Activated CD8-positive, alpha-beta memory T cell treated with anti-CD3 and anti-CD28 coated beads, Interleukin-2, amount 50 U/mL, for 24 hours (primary cell): ENCODE results near the gene SPSB3.

Source experiments
- DNase-seq: peaks from one replicate; pipeline ENCODE4 v3.0.0-alpha.2; 2020; ENCODE audit errors: extremely low read depth

Gene SPSB3

DNA sequence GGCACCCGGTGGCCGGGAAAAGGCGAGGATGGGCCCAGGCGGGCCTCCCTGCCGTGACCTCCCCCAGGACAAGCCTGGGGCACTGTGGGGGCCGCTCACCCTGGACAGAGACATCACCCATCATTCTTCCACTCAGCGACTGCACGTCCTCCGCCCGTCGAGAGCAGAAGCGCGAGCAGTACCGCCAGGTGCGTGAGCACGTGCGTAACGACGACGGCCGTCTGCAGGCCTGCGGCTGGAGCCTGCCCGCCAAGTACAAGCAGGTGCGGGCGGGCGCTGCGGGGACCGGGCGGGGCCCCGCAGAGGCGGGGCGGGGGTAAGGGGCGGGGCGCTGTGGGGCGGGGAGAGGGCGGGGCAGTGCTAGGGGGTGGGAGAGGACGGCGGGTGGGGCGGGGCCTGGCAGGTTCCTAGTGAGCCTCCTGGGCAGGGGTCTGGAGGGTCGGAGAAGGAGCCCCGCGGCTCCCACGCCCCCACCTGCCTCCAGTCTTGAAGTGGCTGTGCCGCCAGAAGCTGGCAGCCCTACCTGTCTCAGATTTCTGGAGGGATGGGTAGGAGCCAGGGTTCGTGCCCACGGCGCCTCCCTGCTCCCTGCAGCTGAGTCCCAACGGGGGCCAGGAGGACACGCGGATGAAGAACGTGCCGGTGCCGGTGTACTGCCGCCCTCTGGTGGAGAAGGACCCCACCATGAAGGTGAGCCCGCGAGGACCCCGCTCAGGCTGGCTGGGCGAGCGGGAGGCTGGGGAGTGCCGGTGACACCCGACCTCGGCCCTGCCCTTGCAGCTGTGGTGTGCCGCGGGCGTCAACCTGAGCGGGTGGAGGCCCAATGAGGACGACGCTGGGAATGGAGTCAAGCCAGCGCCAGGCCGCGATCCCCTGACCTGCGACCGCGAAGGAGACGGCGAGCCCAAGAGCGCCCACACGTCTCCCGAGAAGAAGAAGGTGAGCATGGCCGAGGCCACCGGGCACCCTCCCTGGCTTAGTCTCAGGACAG lies 18.6 kb downstream of the SPSB3 start:
- DNase-seq: no peak

DNA sequence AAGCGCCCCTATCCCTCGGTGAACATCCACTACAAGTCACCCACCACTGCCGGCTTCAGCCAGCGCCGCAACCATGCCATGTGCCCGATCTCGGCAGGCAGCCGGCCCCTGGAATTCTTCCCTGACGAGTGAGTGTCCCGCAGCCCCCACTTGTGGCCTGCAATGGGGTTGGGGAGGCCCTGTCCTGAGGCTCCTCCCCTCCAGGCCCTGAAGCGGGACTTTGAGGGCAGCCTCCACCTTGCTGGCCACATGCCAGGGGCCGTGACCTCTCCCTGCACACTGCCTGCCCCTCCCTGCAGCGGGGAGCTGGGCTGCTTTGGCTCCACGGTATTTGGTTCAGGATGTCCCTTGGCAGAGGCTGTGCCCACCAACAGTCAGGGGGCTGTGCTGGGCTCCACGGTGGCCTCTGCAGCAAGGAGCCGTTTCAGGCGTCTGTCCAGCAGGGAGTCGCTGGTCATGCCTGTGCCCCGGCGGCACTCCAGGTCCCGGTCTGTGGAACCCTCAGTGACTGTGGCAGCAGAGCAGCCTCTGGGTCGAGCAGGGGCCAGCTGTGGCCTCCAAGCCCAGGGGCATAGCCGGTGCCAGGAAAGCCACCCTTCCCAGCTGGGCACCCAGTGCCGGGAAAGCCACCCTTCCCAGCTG lies 19.4 kb downstream of the SPSB3 start:
- no peak for DNase-seq

DNA sequence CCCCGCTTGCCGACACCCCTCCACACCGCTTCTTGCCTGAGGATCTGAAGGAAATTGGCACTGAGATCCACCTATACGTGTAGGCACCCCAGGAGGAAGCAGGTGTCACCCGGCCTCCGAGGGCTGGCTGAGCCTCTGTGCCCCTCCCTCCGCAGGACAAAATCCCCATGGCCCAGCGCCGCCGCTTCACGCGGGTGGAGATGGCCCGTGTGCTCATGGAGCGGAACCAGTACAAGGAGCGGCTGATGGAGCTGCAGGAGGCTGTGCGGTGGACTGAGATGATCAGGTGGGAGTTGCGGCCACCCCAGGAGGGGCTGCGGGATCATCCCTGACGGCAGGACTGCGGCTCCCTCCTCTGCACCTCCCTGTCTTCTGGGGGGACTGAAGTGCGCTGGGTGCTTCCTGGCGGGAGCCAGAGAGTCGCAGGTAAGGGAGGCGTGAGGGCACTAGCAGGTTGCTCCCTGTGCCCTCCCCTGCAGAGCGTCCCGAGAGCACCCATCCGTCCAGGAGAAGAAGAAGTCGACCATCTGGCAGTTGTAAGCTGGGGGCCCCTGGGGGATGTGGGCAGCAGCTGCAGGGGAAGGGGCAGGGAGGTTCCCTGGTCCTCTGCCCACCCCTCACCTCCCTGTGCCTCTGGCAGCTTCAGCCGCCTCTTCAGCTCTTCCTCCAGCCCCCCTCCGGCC lies 20.0 kb downstream of the SPSB3 start:
- DNase-seq: no peak

DNA sequence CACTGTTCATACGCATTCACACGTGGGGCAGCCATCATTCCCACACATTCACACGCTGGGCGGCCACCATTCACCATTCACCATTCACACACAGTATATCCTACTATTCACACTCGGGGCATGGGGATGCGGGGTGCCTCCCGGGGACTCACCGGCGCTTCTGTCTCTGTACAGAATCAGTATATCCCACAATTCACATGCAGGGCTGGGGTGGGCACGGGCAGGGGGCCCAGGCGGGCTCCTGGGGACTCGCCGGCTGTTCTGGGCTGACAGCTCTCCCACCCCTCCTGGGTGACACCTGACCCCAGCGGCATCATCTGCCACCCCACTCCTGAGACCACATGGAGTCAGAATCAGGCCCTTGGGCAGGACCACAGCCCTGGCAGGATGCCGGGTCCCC lies 20.6 kb downstream of the SPSB3 start:
- DNase-seq: no peak

DNA sequence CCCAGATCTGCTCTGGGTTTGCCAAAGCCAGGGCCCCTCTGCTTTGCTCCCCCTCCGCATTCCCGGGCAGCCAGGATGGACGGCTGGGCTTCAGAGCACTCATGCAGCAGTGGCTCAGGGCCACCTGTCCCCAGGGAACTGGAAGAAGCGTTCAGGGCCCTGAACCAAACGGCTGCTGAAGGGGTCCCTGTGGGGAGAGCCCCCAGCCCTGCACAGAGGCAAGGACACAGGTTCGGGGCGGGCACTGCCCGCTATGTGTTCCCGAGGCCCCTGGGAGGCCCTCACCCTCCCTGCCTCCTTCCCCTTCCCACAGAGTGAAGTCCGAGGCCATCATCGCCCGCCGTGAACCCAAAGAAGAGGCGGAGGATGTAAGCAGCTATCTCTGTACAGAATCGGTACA lies 21.5 kb downstream of the SPSB3 start:
- no peak for DNase-seq

DNA sequence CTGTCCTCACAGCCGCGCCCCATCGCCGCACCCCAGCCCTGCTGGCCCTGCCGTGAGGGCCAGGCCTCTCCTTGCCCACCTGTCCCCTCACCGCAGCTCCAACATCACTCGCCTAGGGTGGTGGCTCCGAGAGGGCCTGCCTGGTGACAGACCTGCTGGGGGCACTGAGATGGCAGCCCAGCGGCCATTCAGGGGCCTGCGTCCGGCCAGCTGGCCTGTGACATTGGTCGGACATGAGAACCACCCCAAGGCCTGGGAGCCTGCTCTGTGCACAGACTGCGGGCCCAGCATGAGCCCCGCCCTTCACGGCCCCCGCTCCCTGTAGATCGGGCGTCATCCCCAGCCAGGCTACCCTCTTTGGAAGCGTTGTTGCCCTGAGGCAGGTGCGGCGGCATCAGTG lies 22.9 kb downstream of the SPSB3 start:
- no peak for DNase-seq

DNA sequence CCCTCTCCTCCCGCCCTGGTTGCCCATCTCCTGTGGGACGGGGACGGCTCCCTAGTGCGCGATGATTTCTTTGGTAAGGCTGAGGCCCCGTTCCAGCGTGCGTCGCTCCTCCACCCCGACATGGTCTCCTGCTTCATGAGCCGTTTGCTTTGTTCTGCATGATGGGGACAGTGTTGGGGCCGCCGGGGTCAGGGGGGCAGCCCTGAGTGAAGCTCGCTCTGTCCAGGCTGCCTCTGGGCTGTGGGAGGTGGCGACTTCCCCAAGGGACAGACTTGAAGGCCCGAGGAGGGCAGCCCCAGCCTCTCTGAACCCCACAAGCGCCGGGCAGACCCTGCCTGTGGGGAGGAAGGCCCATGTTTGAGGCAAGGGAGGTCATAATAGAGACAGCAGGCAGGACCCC lies 23.4 kb downstream of the SPSB3 start:
- no peak for DNase-seq

DNA sequence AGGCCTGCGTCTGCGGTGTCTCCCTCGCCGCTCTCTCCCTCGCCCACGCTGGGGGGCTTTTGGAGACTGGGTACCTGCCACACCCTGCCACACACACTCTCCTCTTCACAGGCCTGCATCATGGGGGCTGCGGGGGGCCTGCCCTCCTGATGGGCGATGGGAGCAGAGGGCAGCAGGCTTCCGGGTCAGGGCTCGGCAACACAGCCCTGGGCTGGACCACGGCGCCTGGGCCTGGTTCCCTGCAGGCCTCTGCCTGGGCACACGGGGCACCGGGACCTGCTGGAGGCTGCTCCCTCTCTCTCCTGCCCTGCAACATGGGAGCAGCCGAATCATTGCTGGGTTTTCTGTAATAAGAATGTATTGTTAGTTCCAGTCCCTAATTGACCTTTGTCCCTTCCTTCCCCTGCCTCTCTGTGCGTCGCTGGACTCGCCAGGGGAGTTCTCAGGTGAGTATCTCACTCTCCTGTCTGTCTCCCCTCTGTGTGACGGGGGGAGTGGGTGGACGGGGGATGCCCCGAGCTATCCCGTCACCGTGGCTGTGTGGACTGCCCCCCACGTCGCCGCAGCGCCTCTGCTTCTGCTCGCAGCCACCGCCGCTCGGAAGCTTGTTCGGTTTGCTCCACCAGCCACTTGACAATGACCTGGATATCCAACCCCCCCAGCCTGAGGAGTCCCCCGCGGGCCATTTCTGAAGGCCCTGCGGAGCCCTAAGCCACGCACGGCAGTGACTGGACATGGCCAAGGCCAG lies 24.5 kb downstream of the SPSB3 start:
- DNase-seq: no peak

DNA sequence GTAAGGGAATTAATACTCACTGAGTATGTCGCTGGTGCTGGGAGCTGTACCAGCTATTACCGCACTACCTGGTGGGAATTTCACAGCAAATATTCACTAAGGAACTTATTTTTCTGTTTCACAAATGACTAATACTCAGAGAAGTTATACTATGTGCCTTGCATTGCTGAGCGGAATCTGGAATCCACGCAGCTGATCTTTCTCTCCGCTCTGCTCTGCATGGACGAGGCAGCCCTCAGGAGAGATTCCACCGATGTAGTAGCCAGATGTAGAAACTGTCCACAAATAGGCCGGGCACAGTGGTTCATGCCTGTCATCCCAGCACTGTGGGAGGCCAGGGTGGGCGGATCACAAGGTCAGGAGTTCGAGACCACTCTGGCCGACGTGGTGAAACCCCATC lies 28.2 kb downstream of the SPSB3 start:
- DNase-seq: no peak

DNA sequence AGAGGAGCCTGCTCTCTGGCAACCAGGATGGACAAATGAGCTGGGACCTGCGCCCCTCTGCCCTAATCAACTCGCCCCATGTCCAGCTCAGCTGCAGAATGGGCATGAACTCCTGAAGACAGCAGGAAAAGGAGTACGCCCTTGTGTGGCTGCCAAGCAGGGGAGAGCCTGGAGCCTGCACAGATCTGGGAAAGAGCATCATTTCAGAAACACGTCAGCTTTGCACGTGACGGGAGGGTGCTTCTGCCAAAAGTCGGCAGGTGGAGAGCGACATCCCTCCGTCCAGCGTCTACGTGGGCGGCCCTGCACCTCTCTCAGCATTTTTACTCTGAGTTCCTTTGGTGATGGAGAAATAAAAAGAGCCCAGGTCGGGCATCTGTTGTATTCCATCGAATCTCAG lies 29.5 kb downstream of the SPSB3 start:
- DNase-seq: no peak

DNA sequence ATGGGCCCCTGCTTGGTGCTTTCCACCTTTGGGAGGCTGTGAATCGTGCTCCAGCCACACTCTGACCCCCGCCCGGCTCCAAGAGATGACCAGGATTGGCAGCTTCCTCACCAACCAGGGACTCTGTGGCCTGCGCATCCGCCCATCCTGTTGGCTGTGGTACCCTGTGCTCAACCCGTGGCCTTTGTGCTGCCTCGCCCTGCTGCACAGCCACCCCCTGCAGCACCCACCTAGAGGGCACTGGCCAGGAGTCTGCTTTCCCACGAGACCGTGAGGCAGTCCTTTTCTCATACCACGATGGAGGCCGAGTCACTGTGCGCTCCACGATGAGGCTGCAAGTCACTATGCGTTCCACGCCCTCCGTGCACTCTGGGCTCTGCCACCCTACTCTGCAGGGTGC lies 30.4 kb downstream of the SPSB3 start:
- no peak for DNase-seq

DNA sequence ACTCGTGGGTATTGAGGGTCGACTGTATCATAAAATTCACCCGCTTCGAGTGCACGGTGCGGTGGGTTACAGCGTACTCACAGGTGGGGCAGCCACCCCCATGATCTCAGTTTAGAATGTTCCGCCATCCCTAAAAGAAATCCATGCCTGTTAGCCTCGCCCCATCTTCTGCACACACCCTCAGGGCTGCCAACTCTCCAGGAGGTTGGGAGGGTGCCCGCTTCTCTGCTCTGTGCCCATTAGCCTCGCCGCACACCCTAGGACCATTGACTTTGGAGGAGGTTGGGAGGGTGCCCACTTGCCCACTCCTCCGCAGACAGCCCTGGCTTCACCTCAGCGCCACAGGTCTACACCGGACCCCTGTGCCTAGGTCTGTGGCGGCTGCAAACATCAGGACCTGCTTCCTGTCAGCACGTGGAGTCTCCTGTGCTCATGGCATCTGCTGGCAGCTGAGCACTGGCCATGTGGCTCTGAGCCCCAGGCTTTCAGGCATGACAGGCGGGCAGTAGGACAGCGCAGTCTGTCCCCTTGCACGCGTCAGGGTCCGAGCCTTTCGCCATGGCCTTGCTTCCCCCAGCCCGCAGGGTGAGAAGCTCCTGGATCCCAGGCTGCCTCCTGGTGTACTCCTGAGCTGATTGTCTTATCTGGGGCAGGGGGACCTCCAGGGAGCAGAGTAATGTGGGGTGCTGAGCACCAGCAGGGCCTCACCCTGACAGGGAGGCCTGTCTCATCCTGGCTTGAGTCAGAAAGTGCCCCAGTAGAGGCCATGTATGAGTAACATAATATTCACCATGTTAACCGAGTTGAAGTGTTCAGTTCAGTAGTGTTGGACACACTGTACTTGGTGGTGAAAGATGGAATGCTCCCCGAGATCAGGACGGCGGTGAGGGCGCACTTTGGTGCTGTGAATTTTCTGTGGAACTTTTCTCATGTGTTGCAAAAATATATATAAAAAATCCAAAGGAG lies 32.9 kb downstream of the SPSB3 start:
- no peak for DNase-seq

DNA sequence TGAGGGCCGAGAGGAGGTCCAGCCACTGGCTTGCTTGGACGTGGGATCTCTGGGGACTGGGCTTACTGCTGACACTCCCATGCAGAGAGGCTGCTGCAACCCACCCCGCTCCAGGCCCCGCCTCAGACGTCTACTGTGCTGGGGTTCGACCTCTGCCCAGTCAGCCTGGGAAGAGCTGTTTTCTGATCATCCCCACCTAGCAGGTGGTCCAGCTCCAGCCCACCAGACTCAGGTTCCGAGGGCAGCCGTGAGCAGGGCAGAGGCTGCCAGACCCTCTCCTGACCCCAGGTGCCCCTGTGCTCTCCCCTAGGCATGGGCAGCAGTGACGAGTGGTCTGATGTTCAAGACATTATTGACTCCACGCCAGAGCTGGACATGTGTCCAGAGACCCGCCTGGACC lies 34.4 kb downstream of the SPSB3 start:
- no peak for DNase-seq

DNA sequence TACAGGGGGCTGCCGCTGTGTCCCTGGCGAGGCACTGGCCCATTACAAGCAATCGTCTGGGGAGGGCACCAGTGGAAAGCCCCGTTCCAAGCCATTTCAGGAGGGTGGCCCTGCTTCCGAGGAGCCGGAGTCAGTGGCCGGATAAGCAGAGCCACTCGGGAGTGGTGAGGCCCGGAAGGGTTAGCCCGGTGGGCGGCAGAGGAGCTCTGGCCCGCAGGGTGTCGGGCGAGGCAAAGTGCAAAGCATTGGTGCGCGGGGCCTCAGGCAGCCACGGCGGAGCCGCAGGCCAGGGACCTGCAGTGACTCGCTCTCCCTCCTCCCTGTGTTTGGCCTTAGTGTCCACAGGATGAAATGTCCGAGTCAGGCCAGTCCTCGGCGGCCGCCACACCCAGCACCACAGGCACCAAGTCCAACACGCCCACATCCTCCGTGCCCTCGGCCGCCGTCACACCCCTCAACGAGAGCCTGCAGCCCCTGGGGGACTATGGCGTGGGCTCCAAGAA lies 35.6 kb downstream of the SPSB3 start:
- no peak for DNase-seq

DNA sequence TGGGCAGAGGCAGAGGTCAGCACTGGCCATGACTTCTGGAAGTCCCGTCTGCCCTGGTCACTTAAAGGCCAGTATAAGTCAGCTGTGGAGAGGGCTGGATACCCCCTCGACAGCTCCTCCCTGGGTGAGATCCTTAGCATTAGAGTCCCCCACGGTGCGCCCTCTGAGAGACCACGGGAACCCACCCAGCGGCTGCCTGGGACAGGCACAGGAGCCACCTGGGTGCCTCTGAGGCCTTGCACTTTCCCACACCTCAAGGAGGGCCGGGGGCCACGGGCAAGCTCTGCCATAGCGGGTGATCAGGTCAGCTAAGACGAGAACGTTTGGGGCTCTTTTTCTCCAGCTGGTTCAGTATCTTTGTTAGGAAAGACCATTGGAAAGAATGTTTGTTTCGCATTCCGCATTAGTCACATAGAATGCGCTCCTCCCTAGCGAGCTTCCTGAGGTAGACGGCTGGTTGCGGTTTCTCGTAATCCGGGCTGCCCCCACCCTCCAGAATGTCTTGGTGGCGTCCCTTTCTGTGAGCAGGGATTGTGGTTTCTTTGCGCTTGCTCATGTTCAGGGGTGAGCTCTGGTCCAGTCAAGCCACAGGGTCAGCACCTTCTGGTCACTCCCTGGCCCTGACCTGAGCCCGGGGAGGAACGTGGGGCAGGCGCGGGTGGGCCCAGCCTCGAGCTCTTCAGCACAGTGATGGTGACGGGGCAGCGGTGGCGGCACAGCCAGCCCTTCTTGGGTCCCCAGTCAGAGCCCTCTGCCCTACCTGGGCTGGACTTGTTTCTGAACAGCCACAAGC lies 36.3 kb downstream of the SPSB3 start:
- DNase-seq: no peak

DNA sequence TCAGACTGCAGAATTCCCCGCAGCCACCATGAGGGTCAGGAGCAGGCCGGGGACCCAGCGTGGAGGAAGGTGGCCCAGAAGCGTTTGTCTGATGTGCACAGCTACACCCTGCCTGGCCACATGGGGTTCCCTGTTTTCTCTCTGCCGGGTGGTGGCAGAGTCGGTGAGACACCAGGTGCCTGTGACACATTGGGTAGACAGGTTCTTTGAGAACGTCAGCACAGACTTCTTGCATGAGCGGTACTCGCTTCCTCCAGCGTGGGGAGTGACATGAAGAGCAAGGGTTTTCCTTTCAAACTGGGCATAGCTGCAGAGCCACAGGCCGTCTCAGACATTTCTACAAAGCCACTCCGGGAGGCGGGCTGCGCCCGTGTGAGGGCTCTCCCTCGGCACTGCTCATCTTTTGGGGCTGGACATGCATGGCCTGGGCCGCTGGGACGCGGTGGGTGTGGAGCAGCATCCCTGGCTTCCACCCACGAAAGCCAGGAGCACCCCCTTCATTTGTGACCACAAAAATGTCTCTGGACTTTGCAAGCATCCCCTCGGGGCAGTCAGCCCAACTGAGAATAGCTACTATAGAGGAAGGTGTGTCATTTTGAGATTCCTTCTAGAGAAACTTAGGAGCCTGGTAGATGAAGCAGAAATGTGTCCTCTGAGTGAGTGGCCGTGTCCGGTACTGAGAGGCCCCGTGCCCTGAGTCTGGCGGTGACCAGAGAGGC lies 37.0 kb downstream of the SPSB3 start:
- DNase-seq: no peak

DNA sequence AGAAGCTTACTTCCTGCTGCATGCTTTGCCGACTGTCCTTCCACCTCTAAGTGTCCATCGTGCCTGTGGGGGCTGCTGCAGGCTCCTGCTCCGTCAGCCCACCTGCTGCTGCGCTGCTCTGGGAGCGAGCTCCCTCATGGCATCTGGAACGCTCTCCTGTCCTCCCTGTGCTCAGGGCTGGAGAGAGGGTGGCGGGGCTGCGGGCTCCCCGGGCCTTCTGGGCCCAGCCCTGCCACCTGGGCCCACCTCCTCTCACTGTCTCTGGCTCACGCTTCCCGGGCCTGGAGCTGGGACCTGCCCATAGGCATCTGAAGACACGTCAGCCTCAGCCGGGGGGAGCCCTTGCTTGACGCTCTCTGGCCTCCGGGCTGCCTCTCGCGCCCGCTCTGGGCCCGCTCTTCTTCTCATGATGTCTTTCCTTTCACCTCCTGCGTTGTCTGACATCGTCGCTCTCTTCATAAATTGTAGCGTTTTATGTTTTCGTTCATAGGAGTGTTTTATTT lies 38.0 kb downstream of the SPSB3 start:
- DNase-seq: no peak

DNA sequence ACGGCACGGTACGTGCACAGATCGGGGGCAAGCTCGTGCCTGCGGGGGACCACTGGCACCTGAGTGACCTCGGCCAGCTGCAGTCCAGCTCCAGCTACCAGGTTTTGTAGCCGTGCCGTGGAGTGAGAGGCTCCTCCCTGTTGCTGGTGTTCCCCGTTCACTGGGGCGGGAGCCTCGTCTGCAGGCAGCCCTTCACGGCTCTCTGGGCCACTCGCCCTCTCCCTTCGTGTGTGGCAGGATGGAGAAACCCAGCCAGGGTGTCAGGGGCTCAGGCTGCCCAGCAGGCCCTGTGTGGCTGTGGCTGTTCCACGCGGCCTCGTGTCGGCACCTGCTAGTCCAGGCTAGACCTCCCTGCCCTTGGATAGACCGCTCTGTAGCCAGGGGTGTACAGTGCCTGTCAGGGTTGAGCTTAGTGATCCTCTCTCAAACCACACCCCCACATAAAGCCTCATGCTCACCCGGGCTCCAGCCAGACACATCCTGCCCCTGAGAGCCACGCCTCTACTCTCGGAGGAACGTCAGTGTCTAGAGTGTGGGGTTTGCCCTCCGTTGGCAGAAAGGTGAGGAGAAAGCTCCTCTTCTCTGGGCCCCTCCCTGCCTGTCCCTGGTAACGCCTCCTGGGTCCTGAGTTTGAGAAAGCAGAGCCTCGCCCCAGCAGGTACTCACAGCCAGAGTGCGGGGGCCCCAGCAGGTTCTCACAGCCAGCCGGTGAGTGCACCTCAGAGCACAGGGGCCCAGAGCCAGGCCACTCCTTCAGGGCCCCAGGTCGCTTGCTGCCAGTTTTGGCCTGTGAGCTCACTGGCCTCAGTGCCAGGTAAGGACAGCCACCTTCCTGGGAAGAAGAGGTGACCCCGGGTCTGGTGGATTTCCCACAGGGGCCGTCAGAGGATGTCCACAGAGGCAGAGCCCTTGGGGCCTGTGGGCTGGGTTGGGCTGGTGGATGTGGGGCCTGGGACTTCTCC lies 38.7 kb downstream of the SPSB3 start:
- DNase-seq: no peak
